Esophagus muscularis mucosa (tissue), 4 donors: ENCODE results near the gene SLC43A1. TPM values are rescaled to one million over a fixed set of nuclear protein-coding genes. Genes with fewer than 3 reads are reported as not detected.

Source experiments
- DNase-seq: peaks from one replicate; pipeline ENCODE4 v3.0.0-alpha.2; 2017; ENCODE audit errors: extremely low spot score
- H3K27ac ChIP-seq, 4 donors: fragments of 200-600 bp; sonication (generic); replicated peaks in 1 of 4; 1 replicate in 3 of 4; 2 replicates in 1 of 4; pipeline ENCODE4 v1.5.1; 2016 to 2019; ENCODE audit warnings: mild to moderate bottlenecking in 1 of 4
- H3K27me3 ChIP-seq, 4 donors: fragments of 200-600 bp; sonication (generic); one replicate each; pipeline versions ENCODE4 v1.5.1 to v1.6.0; 2016 to 2019
- H3K36me3 ChIP-seq, 4 donors: fragments of 200-600 bp; sonication (generic); one replicate each; pipeline ENCODE4 v1.5.1; 2016 to 2019
- H3K4me1 ChIP-seq, 4 donors: fragments of 200-600 bp; sonication (generic); one replicate each; pipeline ENCODE4 v1.5.1; 2016 to 2019
- H3K4me3 ChIP-seq, 4 donors: fragments of 200-600 bp; sonication (generic); 1 replicate in 2 of 4; 2 replicates in 2 of 4; pipeline ENCODE4 v1.5.1; 2016 to 2019; ENCODE audit warnings: mild to moderate bottlenecking in 4 of 4, moderate library complexity in 1 of 4
- H3K9me3 ChIP-seq, 4 donors: fragments of 200-600 bp; sonication (generic); 1 replicate in 3 of 4; 2 replicates in 1 of 4; pipeline ENCODE4 v1.5.1; 2016 to 2019
- CTCF ChIP-seq, 3 experiments: fragments of 200-600 bp in 2 of 3; fragments of 450-650 bp in 1 of 3; sonication (generic) in 2 of 3; IDR thresholded peaks; one replicate each; pipeline ENCODE4 v1.5.1; 2017 to 2019; ENCODE audit warnings: antibody characterized with exemption in 3 of 3, mild to moderate bottlenecking in 2 of 3, moderate library complexity in 1 of 3
- EP300 ChIP-seq: sonication (generic); formaldehyde crosslinking; IDR thresholded peaks from one replicate; pipeline ENCODE4 v1.6.1; 2017; ENCODE audit warnings: antibody characterized with exemption
- POLR2A ChIP-seq: fragments of 450-650 bp; IDR thresholded peaks from one replicate; pipeline ENCODE4 v1.6.1; 2017; ENCODE audit warnings: antibody characterized with exemption, moderate library complexity, mild to moderate bottlenecking, low read depth
- POLR2AphosphoS5 ChIP-seq, 2 donors: sonication (generic); formaldehyde crosslinking; IDR thresholded peaks; one replicate each; pipeline ENCODE4 v1.6.1; 2017; ENCODE audit warnings: antibody characterized with exemption in 2 of 2
- WGBS: methylation state at CpG from one replicate; pipeline ENCODE4 v1.1.5; 2018; 5-methylcytosine and 5-hydroxymethylcytosine counted together
- intact Hi-C: fragments of 100-400 bp; cut with DNase I; formaldehyde crosslinking; loops from one replicate; pipeline ENCODE4 v1.15.1; 2023
- total RNA-seq, 4 donors: library from RNA; depleted of rRNA; stranded (reverse); fragments of >200 nt; gene quantifications; one replicate each; pipeline versions ENCODE4 v1.1.0 to v1.2.1, GENCODE V29; 2016

SLC43A1 gene
- total RNA-seq, 4 donors from 2014 or later = 17.7 to 33.2 (median 23.5) TPM

- Histone ChIP-seq H3K4me3 (no peak overlapping the region), H3K36me3 (peaks cover 0 to 22% (median 7%) of the 10 kb centered on the region in 4 donors), H3K27ac (no peak overlapping the region), H3K9me3 (no peaks in the 10 kb centered on the region), H3K4me1 (peaks cover 9 to 31% (median 24%) of the 10 kb centered on the region in 4 donors), H3K27me3 (no peaks in the 10 kb centered on the region)
- 82% methylated on average over 6 of the region's 6 CpGs for WGBS
- intact Hi-C loops = no loop called here
- TF ChIP-seq CTCF (IDR thresholded peaks at IDR 0.05) = no peak
- TF ChIP-seq EP300 = no peak
- no peak for TF ChIP-seq POLR2AphosphoS5 (IDR thresholded peaks at IDR 0.05)
- TF ChIP-seq POLR2A = no peak
- no peak for DNase-seq
These were observed 3.6 kb downstream of the SLC43A1 start for GRCh38 chr11:57511741-57512430.

- Histone ChIP-seq H3K27ac (no peak overlapping the region), H3K9me3 (no peaks in the 10 kb centered on the region), H3K36me3 (peaks cover 0 to 48% (median 10%) of the 10 kb centered on the region in 4 donors), H3K27me3 (no peaks in the 10 kb centered on the region), H3K4me1 (peaks cover 0 to 11% (median 6%) of the 10 kb centered on the region in 4 donors), H3K4me3 (no peak overlapping the region)
- DNase-seq = no peak
- intact Hi-C loops = no loop called here
- no peak for TF ChIP-seq CTCF (IDR thresholded peaks at IDR 0.05)
- WGBS = 86% methylated on average over 7 of the region's 7 CpGs
These were observed 6.9 kb downstream of the SLC43A1 start for GRCh38 chr11:57508341-57509170.

- Histone ChIP-seq H3K27me3 (no peaks in the 10 kb centered on the region), H3K36me3 (peaks cover 0 to 49% (median 6%) of the 10 kb centered on the region in 4 donors), H3K4me3 (no peak overlapping the region), H3K9me3 (no peaks in the 10 kb centered on the region), H3K27ac (no peak overlapping the region), H3K4me1 (peaks cover under 1 to 6% (median 5%) of the 10 kb centered on the region in 4 donors)
- WGBS = 100% methylated on average over 1 of the region's 1 CpG
- intact Hi-C loops = no loop called here
- TF ChIP-seq POLR2AphosphoS5 (IDR thresholded peaks at IDR 0.05) = no peak
- no peak for TF ChIP-seq POLR2A
- TF ChIP-seq EP300 = no peak
- TF ChIP-seq CTCF (IDR thresholded peaks at IDR 0.05) = no peak
- no peak for DNase-seq
These were observed 9.0 kb downstream of the SLC43A1 start for GRCh38 chr11:57506522-57506921.

GRCh38 chr11:57504511-57504910, 11.0 kb downstream of the SLC43A1 start:
- Histone ChIP-seq H3K27me3 (no peaks in the 10 kb centered on the region), H3K27ac (no peak overlapping the region), H3K4me3 (no peak overlapping the region), H3K4me1 (peaks cover 19 to 26% (median 20%) of the 10 kb centered on the region in 4 donors), H3K9me3 (no peaks in the 10 kb centered on the region), H3K36me3 (peaks cover 0 to 59% (median 4%) of the 10 kb centered on the region in 4 donors)
- intact Hi-C loops = no loop called here
- 84% methylated on average over 4 of the region's 4 CpGs for WGBS
- no peak for DNase-seq
- no peak for TF ChIP-seq POLR2AphosphoS5 (IDR thresholded peaks at IDR 0.05)
- no peak for TF ChIP-seq CTCF (IDR thresholded peaks at IDR 0.05)
- TF ChIP-seq POLR2A = no peak
- no peak for TF ChIP-seq EP300
